Spleen (tissue), 11 donors: ENCODE data around the gene ATP4B. TPM values are rescaled to one million over a fixed set of nuclear protein-coding genes. Genes with fewer than 3 reads are reported as not detected.

Experiments
- DNase-seq: peaks from one replicate; pipeline ENCODE4 v3.0.0-alpha.2; 2020
- H3K27ac ChIP-seq, 8 donors: fragments of 200-600 bp; sonication (generic) in 7 of 8; 1 replicate in 4 of 8; 2 replicates in 4 of 8; pipeline versions ENCODE4 v1.5.0 to v1.8.0; 2016 to 2021; ENCODE audit warnings: inconsistent platforms in 4 of 8, mild to moderate bottlenecking in 4 of 8, moderate library complexity in 1 of 8
- H3K27me3 ChIP-seq, 7 donors: fragments of 200-600 bp; sonication (generic) in 6 of 7; replicated peaks in 1 of 7; 1 replicate in 4 of 7; 2 replicates in 3 of 7; pipeline versions ENCODE4 v1.5.0 to v1.8.0; 2016 to 2021; ENCODE audit warnings: inconsistent platforms in 3 of 7, mild to moderate bottlenecking in 1 of 7
- H3K36me3 ChIP-seq, 6 donors: fragments of 200-600 bp; sonication (generic) in 5 of 6; 1 replicate in 4 of 6; 2 replicates in 2 of 6; pipeline versions ENCODE4 v1.5.0 to v1.8.0; 2016 to 2021; ENCODE audit warnings: inconsistent platforms in 2 of 6
- H3K4me1 ChIP-seq, 6 donors: fragments of 200-600 bp; sonication (generic) in 5 of 6; 1 replicate in 3 of 6; 2 replicates in 3 of 6; pipeline versions ENCODE4 v1.5.0 to v1.8.0; 2016 to 2021; ENCODE audit warnings: inconsistent platforms in 3 of 6
- H3K4me3 ChIP-seq, 8 donors: fragments of 200-600 bp; sonication (generic) in 7 of 8; 1 replicate in 4 of 8; 2 replicates in 4 of 8; pipeline versions ENCODE4 v1.5.0 to v1.8.0; 2016 to 2021; ENCODE audit warnings: inconsistent platforms in 4 of 8, mild to moderate bottlenecking in 4 of 8, moderate library complexity in 2 of 8
- H3K9me3 ChIP-seq, 8 donors: fragments of 200-600 bp; sonication (generic) in 7 of 8; 1 replicate in 4 of 8; 2 replicates in 4 of 8; pipeline versions ENCODE4 v1.5.0 to v1.8.0; 2016 to 2021; ENCODE audit warnings: inconsistent platforms in 4 of 8
- CTCF ChIP-seq, 11 experiments: fragments of 200-600 bp in 7 of 11; fragments of 450-650 bp in 4 of 11; sonication (generic) in 4 of 11; IDR thresholded peaks in 8 of 11; conservative IDR thresholded peaks in 3 of 11; 1 replicate in 7 of 11; 2 replicates in 4 of 11; pipeline versions ENCODE4 v1.4.0 to v1.8.0; 2016 to 2021; ENCODE audit warnings: antibody characterized with exemption in 11 of 11, inconsistent platforms in 4 of 11, mild to moderate bottlenecking in 1 of 11
- POLR2A ChIP-seq, 3 donors: fragments of 450-650 bp; IDR thresholded peaks; one replicate each; pipeline ENCODE4 v1.5.1; 2017; ENCODE audit warnings: antibody characterized with exemption in 3 of 3, mild to moderate bottlenecking in 1 of 3
- POLR2AphosphoS5 ChIP-seq, 3 donors: sonication (generic); formaldehyde crosslinking; IDR thresholded peaks; one replicate each; pipeline ENCODE4 v1.5.1; 2017; ENCODE audit warnings: antibody characterized with exemption in 3 of 3
- WGBS, 5 donors: extraction: QIAGEN DNeasy Blood & Tissue Kit in 3 of 5; methylation state at CpG; one replicate each; pipeline versions ENCODE4 v1.1.5 to v1.1.7; 2013 to 2018; 5-methylcytosine and 5-hydroxymethylcytosine counted together
- intact Hi-C: fragments of 100-400 bp; cut with DNase I; formaldehyde crosslinking; loops from one replicate; pipeline ENCODE4 v1.15.0; 2023; ENCODE audit warnings: low total_unique reads
- polyA plus RNA-seq, 3 donors: library from polyadenylated mRNA; stranded (reverse); fragments of 200-250 nt; gene quantifications; one replicate each; pipeline ENCODE4 v1.2.1, GENCODE V29; 2013
- total RNA-seq, 7 donors: library from RNA; depleted of rRNA in 3 of 7; stranded (reverse); fragments of >200 nt in 3 of 7; fragmentation: NEBNext Ultra II Directional in 4 of 7; extraction: Animal tissue kit (Norgen Biotek cat#: 25700) in 4 of 7; gene quantifications; one replicate each; pipeline versions ENCODE4 v1.1.0 to v1.2.1, GENCODE V29; 2016 to 2021
- donor health status: healthy with polysubstance abuse.
- donor health status: DM: no; HTN: no; CAD: no; lungs with moderate emphysema.
- donor health status: DM: no; HTN: no; CAD: no.
- donor health status: Bipolar disorder and iron deficiency.
- donor health status: healthy.
- donor health status: DM: no; HTN: no; CAD: no.
- donor health status: DM: yes; HTN: yes; CAD: no.

ATP4B gene
- total and polyA plus RNA-seq, 10 donors = 0.09 to 0.46 (median 0.23) TPM; not detected in 4

- TF ChIP-seq POLR2AphosphoS5 (IDR thresholded peaks at IDR 0.05) = no peak
- WGBS, 5 donors = 90 to 95% (median 93%) methylated on average over 13 of the region's 13 CpGs
- Histone ChIP-seq H3K27ac (peak overlapping the region in 7 of 8 donors; percentile 1 to 77 (median 58)), H3K36me3 (no peaks in the 10 kb centered on the region), H3K4me3 (no peak overlapping the region), H3K9me3 (no peaks in the 10 kb centered on the region), H3K4me1 (peaks cover 4 to 35% (median 13%) of the 10 kb centered on the region in 6 donors), H3K27me3 (no peaks in the 10 kb centered on the region)
- peak; percentile 62 for DNase-seq
- intact Hi-C loops = no loop called here
Measured at GRCh38 chr13:113648216-113648610, 9.8 kb downstream of the ATP4B start.

GRCh38 chr13:113647351-113648215 lies 10.4 kb downstream of the ATP4B start:
- TF ChIP-seq POLR2A (IDR thresholded peaks at IDR 0.05) = no peak
- no peak for TF ChIP-seq CTCF (IDR thresholded peaks at IDR 0.05 in 8 of 11, conservative IDR thresholded peaks at IDR 0.05 in 3 of 11)
- TF ChIP-seq POLR2AphosphoS5 (IDR thresholded peaks at IDR 0.05) = peak; percentile 82 to 92 (median 85)
- Histone ChIP-seq H3K9me3 (no peaks in the 10 kb centered on the region), H3K4me1 (peaks cover 4 to 31% (median 13%) of the 10 kb centered on the region in 6 donors), H3K36me3 (peaks cover 0 to 2% (median 0%) of the 10 kb centered on the region in 6 donors), H3K4me3 (no peak overlapping the region), H3K27ac (peak overlapping the region; percentile 1 to 77 (median 58)), H3K27me3 (no peaks in the 10 kb centered on the region)
- peak; percentile 88 for DNase-seq
- WGBS, 5 donors = 59 to 74% (median 64%) methylated on average over 41 to 42 of the region's 42 CpGs
- intact Hi-C loops = no loop called here

DNA sequence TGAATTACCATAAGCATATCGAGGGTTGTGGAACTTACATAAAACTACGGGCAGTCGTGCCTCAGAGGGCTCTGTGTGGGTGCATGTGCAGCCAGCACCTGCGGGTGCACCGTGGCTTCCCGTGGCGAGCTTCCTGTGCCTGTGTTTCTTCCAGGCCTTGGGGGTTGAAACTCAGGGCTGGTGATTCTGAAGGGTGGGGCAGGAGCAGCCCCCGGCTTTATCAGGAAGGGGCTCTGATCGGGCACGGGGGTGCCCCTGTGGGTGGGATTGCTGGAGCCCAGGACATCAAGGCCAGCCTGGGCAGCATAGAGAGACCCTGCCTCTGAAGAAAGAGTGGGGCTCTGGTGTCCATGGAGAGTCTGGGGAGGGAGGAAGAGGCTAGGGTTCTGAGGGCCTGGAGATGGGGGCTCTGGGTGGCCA lies 11.1 kb downstream of the ATP4B start:
- peaks cover 4 to 31% (median 13%) of the 10 kb centered on the region in 6 donors for H3K4me1 ChIP-seq
- TF ChIP-seq CTCF (IDR thresholded peaks at IDR 0.05 in 8 of 11, conservative IDR thresholded peaks at IDR 0.05 in 3 of 11) = no peak
- TF ChIP-seq POLR2A (IDR thresholded peaks at IDR 0.05) = no peak
- TF ChIP-seq POLR2AphosphoS5 (IDR thresholded peaks at IDR 0.05) = no peak
- H3K9me3 ChIP-seq = no peaks in the 10 kb centered on the region
- intact Hi-C loops = no loop called here
- H3K27ac ChIP-seq = peak overlapping the region in 7 of 8 donors; percentile 29 to 77 (median 58)
- peaks cover 0 to 8% (median 0%) of the 10 kb centered on the region in 6 donors for H3K36me3 ChIP-seq
- DNase-seq = peak; percentile 74
- 47 to 61% (median 56%) methylated on average over 10 of the region's 10 CpGs for WGBS, 5 donors
- H3K27me3 ChIP-seq = no peaks in the 10 kb centered on the region
- H3K4me3 ChIP-seq = no peak overlapping the region

GRCh38 chr13:113646376-113646775 lies 11.6 kb downstream of the ATP4B start:
- no peak for TF ChIP-seq POLR2A (IDR thresholded peaks at IDR 0.05)
- no peak for TF ChIP-seq CTCF (IDR thresholded peaks at IDR 0.05 in 8 of 11, conservative IDR thresholded peaks at IDR 0.05 in 3 of 11)
- no peak for TF ChIP-seq POLR2AphosphoS5 (IDR thresholded peaks at IDR 0.05)
- intact Hi-C loops = no loop called here
- WGBS, 5 donors = 35 to 44% (median 40%) methylated on average over 11 of the region's 11 CpGs
- Histone ChIP-seq H3K36me3 (peaks cover 0 to 14% (median under 1%) of the 10 kb centered on the region in 6 donors), H3K4me3 (no peak overlapping the region), H3K27ac (peak overlapping the region in 1 of 8 donors; percentile 42), H3K27me3 (no peaks in the 10 kb centered on the region), H3K4me1 (peaks cover 4 to 31% (median 13%) of the 10 kb centered on the region in 6 donors), H3K9me3 (no peaks in the 10 kb centered on the region)
- no peak for DNase-seq
